K562 (cell line): ENCODE data around the gene GLRX2. TPM values are rescaled to one million over a fixed set of nuclear protein-coding genes. Genes with fewer than 3 reads are reported as not detected.
A peak's percentile ranks its signal among the peaks of the same experiment; 100 is the strongest.

Source experiments
- ATAC-seq: fragments of 200-7000 bp; cut with Tn5 transposase; 3 replicates; pipeline ENCODE4 v1.9.1; 2020; ENCODE audit warnings: moderate library complexity
- BruUV-seq: library from RNA; stranded (reverse); fragments of 400-500 nt; replicated peaks from 2 replicates; lab custom pipeline; 2021; lab: Mats Ljungman, UMichigan
- CTCF ChIA-PET: fragments of 300-600 bp; formaldehyde crosslinking; extraction: SDS; loops from one replicate; lab custom pipeline; 2021; ENCODE audit warnings: low intra/inter-chr PET ratio; lab: Yijun Ruan, JAX
- POLR2A ChIA-PET: fragments of 300-600, 350-650 bp; sonication (Branson Sonifier 250); formaldehyde crosslinking; extraction: SDS; loops from one replicate; lab custom pipeline; 2021; ENCODE audit warnings: antibody characterized with exemption, inconsistent platforms; lab: Yijun Ruan, JAX
- DNase-seq, 4 experiments: peaks; one replicate each; pipeline versions ENCODE4 v3.0.0 to v3.0.0-alpha.2; 2011 to 2018; ENCODE audit warnings: low spot score in 3 of 4, mixed read lengths in 3 of 4; ENCODE audit errors: extremely low read depth in 1 of 4
- FAIRE-seq: peaks from 2 replicates; lab custom pipeline; 2011; peaks lifted over from hg19 to GRCh38; lab: Jason Lieb, UNC
- H2AFZ ChIP-seq: 2 replicates; pipeline ENCODE4 v1.6.0; 2011; ENCODE audit warnings: low read depth, low read length, control low read depth, inconsistent platforms
- H3K27ac ChIP-seq: fragments of 200-600 bp; 3 replicates; pipeline ENCODE4 v1.8.0; 2011; ENCODE audit warnings: low read depth, mild to moderate bottlenecking, control low read depth, inconsistent platforms, low read length, moderate library complexity, mixed read lengths; ENCODE audit errors: extremely low read depth
- H3K27me3 ChIP-seq, 2 experiments: fragments of 300-600 bp in 1 of 2; 2 replicates in 1 of 2; 3 replicates in 1 of 2; pipeline versions ENCODE4 v1.6.0 to v1.8.0; 2011; ENCODE audit warnings: inconsistent platforms in 2 of 2, low read length in 2 of 2, mild to moderate bottlenecking in 1 of 2, mixed read lengths in 1 of 2, moderate library complexity in 1 of 2; ENCODE audit not compliant: control insufficient read depth in 2 of 2, insufficient read depth in 2 of 2
- H3K36me3 ChIP-seq: fragments of 300-600 bp; 3 replicates; pipeline ENCODE4 v1.8.0; 2011; ENCODE audit warnings: mild to moderate bottlenecking, low read length, inconsistent platforms; ENCODE audit not compliant: control insufficient read depth, insufficient read depth
- H3K4me1 ChIP-seq, 2 experiments: fragments of 200-600 bp in 1 of 2; replicated peaks in 1 of 2; 2 replicates in 1 of 2; 3 replicates in 1 of 2; pipeline versions ENCODE4 v1.5.1 to v1.8.0; 2011; ENCODE audit warnings: inconsistent platforms in 2 of 2, low read length in 2 of 2, mild to moderate bottlenecking in 1 of 2, mixed read lengths in 1 of 2, moderate library complexity in 1 of 2; ENCODE audit not compliant: control insufficient read depth in 2 of 2, insufficient read depth in 2 of 2
- H3K4me2 ChIP-seq: 2 replicates; pipeline ENCODE4 v1.6.1; 2011; ENCODE audit warnings: low read length, control low read depth, inconsistent platforms, mixed read lengths; ENCODE audit not compliant: insufficient read depth
- H3K4me3 ChIP-seq: fragments of 200-600 bp; sonication (generic), shearing (Covaris generic); 2 replicates; pipeline ENCODE4 v1.5.1; 2016; ENCODE audit warnings: control low read depth, inconsistent platforms
- H3K79me2 ChIP-seq: fragments of 200-600 bp; 3 replicates; pipeline ENCODE4 v1.8.0; 2011; ENCODE audit warnings: low read length, inconsistent platforms; ENCODE audit not compliant: control insufficient read depth, insufficient read depth
- H3K9ac ChIP-seq, 2 experiments: 2 replicates each; pipeline versions ENCODE4 v1.6.0 to v1.6.1; 2011; ENCODE audit warnings: low read depth in 2 of 2, low read length in 2 of 2, control low read depth in 1 of 2, inconsistent platforms in 1 of 2, mild to moderate bottlenecking in 1 of 2, mixed read lengths in 1 of 2; ENCODE audit not compliant: insufficient read depth in 1 of 2
- H3K9me1 ChIP-seq: one replicate; pipeline ENCODE4 v1.6.0; 2011; ENCODE audit warnings: inconsistent platforms, mild to moderate bottlenecking, low read length, moderate library complexity; ENCODE audit not compliant: control insufficient read depth, insufficient read depth
- H3K9me3 ChIP-seq: replicated peaks from 2 replicates; pipeline ENCODE4 v1.5.1; 2011; ENCODE audit warnings: low read depth, low read length, inconsistent platforms; ENCODE audit not compliant: control insufficient read depth, insufficient read depth
- H4K20me1 ChIP-seq: replicated peaks from 2 replicates; pipeline ENCODE4 v1.6.1; 2011; ENCODE audit warnings: low read length, inconsistent platforms, mixed read lengths; ENCODE audit not compliant: control insufficient read depth, insufficient read depth
- OTX1 ChIP-seq: fragments of 450-650 bp; formaldehyde crosslinking; IDR thresholded peaks from 2 replicates; pipeline ENCODE4 v1.4.0; 2022; ENCODE audit warnings: mild to moderate bottlenecking
- ZNF589 ChIP-seq: fragments of 200-800 bp; sonication (Bioruptor generic); IDR thresholded peaks from 2 replicates; pipeline ENCODE4 v1.6.1; 2016; ENCODE audit warnings: low read depth, missing genetic modification characterization, missing compliant biosample characterization
- ZNF79 ChIP-seq: fragments of 250-450 bp; sonication (Bioruptor Pico); IDR thresholded peaks from 2 replicates; pipeline ENCODE4 v1.4.0; 2020; ENCODE audit warnings: low read depth, mild to moderate bottlenecking, moderate library complexity
- WGBS: fragments of 100-300 bp; shearing (Covaris generic); methylation state at CpG from one replicate; pipeline ENCODE4 v1.1.6; 2016; ENCODE audit warnings: low coverage, mixed read lengths; ENCODE audit not compliant: insufficient coverage; ENCODE audit errors: missing lambda C conversion rate; 5-methylcytosine and 5-hydroxymethylcytosine counted together
- in situ Hi-C: fragments of 300-500 bp; cut with MboI; formaldehyde crosslinking; loops from 4 replicates; pipeline ENCODE4 v1.15.0; 2018; ENCODE audit warnings: inconsistent platforms, mixed read lengths
- intact Hi-C: fragments of 100-400 bp; cut with micrococcal nuclease; formaldehyde crosslinking; loops from 2 replicates; pipeline ENCODE4 v1.14.2; 2022
- polyA plus RNA-seq, 8 experiments: library from polyadenylated mRNA; depleted of rRNA in 4 of 8; stranded (reverse) in 5 of 8; unstranded in 3 of 8; fragments of >200 nt; fragmentation: Nextera tagmentation in 2 of 8; fragmentation: Illumina TruSeq in 1 of 8; extraction: Ambion mirVana in 2 of 8; extraction: Trizol in 1 of 8; gene quantifications; 2 replicates each; pipeline versions ENCODE4 v1.2.1 to v1.2.3, GENCODE V29; 2011 to 2014; ENCODE audit warnings: inconsistent platforms in 1 of 8, missing spikeins in 1 of 8
- total RNA-seq, 7 experiments: library from RNA; depleted of rRNA in 6 of 7; stranded (reverse); fragments of >200 nt in 6 of 7; fragmentation: Illumina TruSeq in 2 of 7; extraction: Trizol in 2 of 7; gene quantifications; 2 replicates each; pipeline versions ENCODE4 v1.2.1 to v1.2.3, GENCODE V29; 2011 to 2021; ENCODE audit warnings: low replicate concordance in 1 of 7

The GLRX2 gene
- total and polyA plus RNA-seq, 9 of the 15 experiments (the other 6 are each of a cell fraction or from before 2014, with no cell fraction given) = 13.3 to 82.6 (median 55.1) TPM

GRCh38 chr1:193110246-193110645, 5.0 kb upstream of the GLRX2 start:
- TF ChIP-seq ZNF79 (no peak), ZNF589 (CRISPR knock-in tag) (0 out of 2 replicates have a peak, but pooled peaks have one; percentile 25)
- TF ChIP-seq, all 486 proteins: peak for 1
- Histone ChIP-seq H3K4me3 (no peak overlapping the region), H3K4me1 (peaks cover 19 to 30% of the 10 kb centered on the region in 2 experiments), H4K20me1 (no peaks in the 10 kb centered on the region), H3K4me2 (no peak overlapping the region), H3K27me3 (no peaks in the 10 kb centered on the region), H3K9me3 (no peaks in the 10 kb centered on the region), H3K9me1 (no peaks in the 10 kb centered on the region), H3K36me3 (no peaks in the 10 kb centered on the region), H3K9ac (no peak overlapping the region), H3K27ac (no peak overlapping the region), H2AFZ (0 out of 2 replicates have a peak overlapping the region, but pooled peaks have one; percentile 86), H3K79me2 (peaks cover 20% of the 10 kb centered on the region)
- FAIRE-seq = no peak
- no TSS peak for BruUV-seq
- DNase-seq = no peak
- intact Hi-C loops (no loop called here), in situ Hi-C loops (no loop called here)
- WGBS = 100% methylated on average over 1 of the region's 1 CpG
- ChIA-PET CTCF (no interaction called here), POLR2A (interaction anchor here (0.6 to 1.1 kb wide), 3 partner anchors 9 to 51 kb away, joined by 3 to 7 read pairs (median 4); partner anchors contain the start of genes CDC73, RO60 and UCHL5)
- no peak for ATAC-seq

DNA sequence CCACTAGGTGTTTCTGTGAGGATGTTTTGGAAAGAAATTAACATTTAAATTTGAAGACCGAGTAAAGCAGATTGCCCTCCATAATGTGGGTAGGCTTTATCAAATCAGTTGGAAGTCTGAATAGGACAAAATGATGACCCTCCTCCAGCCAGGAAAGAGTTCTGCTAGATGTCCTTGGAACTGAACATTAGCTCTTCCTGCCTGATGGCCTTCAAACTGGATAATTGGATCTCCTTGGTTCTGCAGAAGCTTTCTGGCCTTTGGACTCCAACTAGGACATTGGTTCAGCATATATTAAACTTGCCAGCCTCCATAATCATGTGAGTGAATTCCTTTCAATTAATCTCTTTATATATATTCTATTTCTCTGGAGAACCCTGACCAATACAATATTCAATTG, 4.4 kb upstream of the GLRX2 start:
- ChIA-PET CTCF (interaction anchor here (0.7 kb wide), 1 partner anchor 237 kb away, joined by 3 read pairs; no protein-coding TSS in a partner anchor), POLR2A (interaction anchor here (1.1 kb wide), 1 partner anchor 10 kb away, joined by 4 read pairs; no protein-coding TSS in a partner anchor)
- H3K27ac ChIP-seq = no peak overlapping the region
- in situ Hi-C loops = no loop called here
- no peak for DNase-seq
- no peaks in the 10 kb centered on the region for H3K27me3 ChIP-seq
- intact Hi-C loops = no loop called here
- TF ChIP-seq OTX1 (CRISPR knock-in tag) = no peak
- TF ChIP-seq, all 486 proteins: peak for 0
- WGBS = 63% methylated on average over 1 of the region's 1 CpG
- Histone ChIP-seq H3K4me3 (no peak overlapping the region), H3K9ac (no peak overlapping the region), H3K79me2 (peaks cover 19% of the 10 kb centered on the region), H2AFZ (peak overlapping the region; percentile 11; the same call in 1 of the 2 replicates), H3K9me1 (no peaks in the 10 kb centered on the region), H3K4me2 (no peak overlapping the region), H3K4me1 (peaks cover 23 to 30% of the 10 kb centered on the region in 2 experiments), H3K36me3 (no peaks in the 10 kb centered on the region), H3K9me3 (no peaks in the 10 kb centered on the region), H4K20me1 (no peaks in the 10 kb centered on the region)
- FAIRE-seq (no peak), ATAC-seq (no peak)
- no TSS peak for BruUV-seq
